ENCODE results near the gene PSMD13.
"Not testable (repeated sequence)": the region's sequence is repeated elsewhere in the genome, so short reads cannot be mapped to it uniquely, and the experiment has no call there.

The PSMD13 gene

DNA sequence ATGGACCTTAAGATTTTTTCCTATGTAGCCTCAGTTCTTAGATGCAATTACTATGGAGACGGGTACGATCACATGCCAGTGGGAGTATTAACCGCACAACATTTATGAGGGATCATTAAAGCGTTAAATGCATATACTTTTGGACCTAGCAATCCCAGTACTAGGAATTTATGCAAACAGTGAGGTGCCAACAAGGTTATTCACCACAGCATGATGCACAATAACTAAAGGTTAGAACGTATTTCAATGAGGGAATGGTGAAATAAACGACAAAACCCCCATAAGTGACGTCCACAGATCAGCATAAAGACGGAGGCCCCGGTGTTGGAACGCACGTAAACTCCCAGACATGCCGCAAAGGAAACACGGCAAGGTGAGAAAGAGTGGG is 1.2 kb upstream of the PSMD13 start:
- TF ChIP-seq, protein P1, sequence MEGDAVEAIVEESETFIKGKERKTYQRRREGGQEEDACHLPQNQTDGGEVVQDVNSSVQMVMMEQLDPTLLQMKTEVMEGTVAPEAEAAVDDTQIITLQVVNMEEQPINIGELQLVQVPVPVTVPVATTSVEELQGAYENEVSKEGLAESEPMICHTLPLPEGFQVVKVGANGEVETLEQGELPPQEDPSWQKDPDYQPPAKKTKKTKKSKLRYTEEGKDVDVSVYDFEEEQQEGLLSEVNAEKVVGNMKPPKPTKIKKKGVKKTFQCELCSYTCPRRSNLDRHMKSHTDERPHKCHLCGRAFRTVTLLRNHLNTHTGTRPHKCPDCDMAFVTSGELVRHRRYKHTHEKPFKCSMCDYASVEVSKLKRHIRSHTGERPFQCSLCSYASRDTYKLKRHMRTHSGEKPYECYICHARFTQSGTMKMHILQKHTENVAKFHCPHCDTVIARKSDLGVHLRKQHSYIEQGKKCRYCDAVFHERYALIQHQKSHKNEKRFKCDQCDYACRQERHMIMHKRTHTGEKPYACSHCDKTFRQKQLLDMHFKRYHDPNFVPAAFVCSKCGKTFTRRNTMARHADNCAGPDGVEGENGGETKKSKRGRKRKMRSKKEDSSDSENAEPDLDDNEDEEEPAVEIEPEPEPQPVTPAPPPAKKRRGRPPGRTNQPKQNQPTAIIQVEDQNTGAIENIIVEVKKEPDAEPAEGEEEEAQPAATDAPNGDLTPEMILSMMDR (IDR thresholded peaks at IDR 0.05; ENCODE audit: extremely low read depth, missing control alignments): no peak
- peak; percentile 63 for DNase-seq (ENCODE audit: low spot score)

DNA sequence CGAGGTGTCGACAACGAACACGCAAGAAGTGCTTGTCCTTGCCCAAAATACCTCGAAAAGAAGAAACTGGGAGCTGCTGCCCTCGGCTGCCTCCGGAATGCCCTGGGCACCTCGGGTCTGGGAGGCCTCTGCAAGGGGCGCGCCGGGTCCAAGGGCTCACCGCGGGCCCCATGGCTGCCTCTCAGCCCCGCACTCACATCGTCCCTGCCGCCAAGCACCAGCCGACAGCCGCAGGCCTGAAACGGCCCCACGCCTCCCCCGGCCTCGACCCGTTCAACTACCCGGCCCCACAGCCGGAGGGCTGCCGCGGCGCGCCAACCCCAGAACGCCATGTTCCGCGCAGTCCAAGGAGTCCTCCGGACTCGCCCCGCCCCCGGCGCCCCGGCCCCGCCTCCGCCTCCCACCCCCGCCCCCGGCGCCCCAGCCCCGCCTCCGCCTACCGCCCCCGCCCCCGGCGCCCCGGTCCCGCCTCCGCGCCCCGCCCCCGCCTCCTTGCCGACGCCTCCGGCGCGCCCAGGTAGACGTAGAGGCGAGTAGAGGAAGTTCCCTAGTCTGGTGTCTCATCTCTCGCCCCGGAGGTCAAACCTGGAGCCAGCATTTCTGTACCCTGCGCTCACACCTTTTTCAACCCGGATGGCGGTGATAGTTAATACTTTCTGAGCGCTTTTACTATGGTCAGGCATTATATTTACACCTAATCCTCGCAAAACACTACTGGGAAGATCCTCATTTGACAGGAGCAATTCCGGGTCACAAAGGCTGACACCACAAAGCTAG is 591 bp upstream of the PSMD13 start, which contains the start of gene SIRT3:
SIRT3 (minus strand) TSS at position 346 of the 777 bp plus-strand sequence; CDS start at position 332, 14 bp downstream.
- peak; percentile 98 for DNase-seq (ENCODE audit: low spot score)
- TF ChIP-seq, protein P1 (IDR thresholded peaks at IDR 0.05; ENCODE audit: extremely low read depth, missing control alignments): no peak

GRCh38 chr11:238346-238745 is 1.6 kb downstream of the PSMD13 start:
- DNase-seq (ENCODE audit: low spot score): not testable (repeated sequence)

- no peak for DNase-seq (ENCODE audit: low spot score)
- TF ChIP-seq, protein P1 (IDR thresholded peaks at IDR 0.05; ENCODE audit: extremely low read depth, missing control alignments): no peak
These were observed 3.5 kb downstream of the PSMD13 start for GRCh38 chr11:240315-240714.

DNA sequence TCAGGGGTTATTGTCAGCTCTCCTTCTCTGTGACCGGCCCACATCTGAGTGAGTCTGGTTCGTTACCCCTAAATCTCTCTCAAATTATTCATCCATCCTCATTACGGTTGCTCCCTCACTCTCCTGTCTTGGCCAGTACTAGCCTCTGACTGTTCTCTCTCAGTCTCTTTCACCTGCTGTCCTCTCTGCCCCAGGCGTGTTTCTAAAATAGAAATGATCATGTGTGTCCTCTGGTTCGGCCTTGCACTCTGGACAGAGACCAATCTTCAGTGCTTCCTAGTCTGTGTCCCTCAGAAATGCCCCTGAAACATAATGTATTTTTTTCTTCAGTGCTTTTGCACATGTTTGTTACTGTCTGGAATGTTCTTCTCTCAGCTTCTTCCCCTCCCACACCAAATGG is 4.9 kb downstream of the PSMD13 start:
- no peak for DNase-seq (ENCODE audit: low spot score)
- TF ChIP-seq, protein P1 (IDR thresholded peaks at IDR 0.05; ENCODE audit: extremely low read depth, missing control alignments): no peak

GRCh38 chr11:244376-244775 is 7.6 kb downstream of the PSMD13 start:
- DNase-seq (ENCODE audit: low spot score): no peak
- TF ChIP-seq, protein P1 (IDR thresholded peaks at IDR 0.05; ENCODE audit: extremely low read depth, missing control alignments): no peak

- TF ChIP-seq, protein P1 (IDR thresholded peaks at IDR 0.05; ENCODE audit: extremely low read depth, missing control alignments): no peak
- DNase-seq (ENCODE audit: low spot score): no peak
These were observed 12.3 kb downstream of the PSMD13 start for GRCh38 chr11:249062-249461.

GRCh38 chr11:250274-250673 is 13.5 kb downstream of the PSMD13 start:
- no peak for DNase-seq (ENCODE audit: low spot score)
- TF ChIP-seq, protein P1 (IDR thresholded peaks at IDR 0.05; ENCODE audit: extremely low read depth, missing control alignments): no peak

Measured in GM20000 (cell line).